Activated T-cell treated with anti-CD3 and anti-CD28 coated beads, Interleukin-2, amount 50 U/mL, for 4 hours (primary cell): ENCODE results near the gene CRAMP1. TPM values are rescaled to one million over a fixed set of nuclear protein-coding genes. Genes with fewer than 3 reads are reported as not detected.

ENCODE experiments used
- ATAC-seq, 2 donors: fragments of 200-7000 bp; cut with Tn5 transposase; one replicate each; pipeline ENCODE4 v1.10.0; 2021
- DNase-seq: peaks from one replicate; pipeline ENCODE4 v3.0.0-alpha.2; 2020
- H3K27me3 Mint-ChIP-seq: one replicate; pipeline ENCODE4 v1.8.0; 2021; ENCODE audit warnings: low read depth, mixed read lengths
- H3K36me3 Mint-ChIP-seq: one replicate; pipeline ENCODE4 v1.8.0; 2022; ENCODE audit warnings: mixed read lengths; ENCODE audit not compliant: insufficient read depth
- H3K4me1 Mint-ChIP-seq: one replicate; pipeline ENCODE4 v1.8.0; 2021; ENCODE audit warnings: low read depth, mixed read lengths
- H3K4me3 Mint-ChIP-seq: one replicate; pipeline ENCODE4 v1.8.0; 2021; ENCODE audit warnings: mild to moderate bottlenecking, moderate library complexity, mixed read lengths
- H3K9me3 Mint-ChIP-seq: one replicate; pipeline ENCODE4 v1.8.0; 2021; ENCODE audit warnings: mixed read lengths
- total RNA-seq, 3 donors: library from RNA; stranded (reverse); gene quantifications; one replicate each; pipeline ENCODE4 v1.2.1, GENCODE V29; 2021

The CRAMP1 gene
- total RNA-seq, 3 donors from 2014 or later = 19.1 to 22.9 (median 22.1) TPM

GRCh38 chr16:1634541-1634940 lies 22.4 kb downstream of the CRAMP1 start:
- ATAC-seq = no peak
- no peaks in the 10 kb centered on the region for H3K27me3 Mint-ChIP-seq
- no peak overlapping the region for H3K4me3 Mint-ChIP-seq
- no peaks in the 10 kb centered on the region for H3K9me3 Mint-ChIP-seq
- peaks cover 27% of the 10 kb centered on the region for H3K36me3 Mint-ChIP-seq
- no peaks in the 10 kb centered on the region for H3K4me1 Mint-ChIP-seq
- no peak for DNase-seq

- peaks cover 26% of the 10 kb centered on the region for H3K36me3 Mint-ChIP-seq
These were observed 22.9 kb downstream of the CRAMP1 start for GRCh38 chr16:1635070-1635469.

DNA sequence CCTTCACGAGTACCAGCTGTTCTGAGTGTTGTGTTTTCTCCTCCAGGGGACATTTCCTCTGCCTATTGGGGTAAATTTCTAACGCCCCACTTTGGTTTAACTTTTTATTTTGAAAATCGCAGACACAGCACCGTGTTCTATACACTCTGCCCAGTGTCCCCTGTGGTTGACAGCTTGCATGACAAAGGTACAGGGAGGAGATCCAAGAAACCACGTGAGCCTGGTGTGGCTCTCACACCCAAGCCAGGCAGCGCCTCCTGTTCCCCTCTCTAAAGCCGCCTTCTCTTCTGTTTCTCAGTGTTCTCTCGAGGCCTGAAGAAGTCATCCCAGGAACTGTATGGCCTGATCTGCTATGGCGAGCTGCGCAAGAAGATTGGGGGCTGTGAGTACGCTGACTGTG lies 25.4 kb downstream of the CRAMP1 start:
- DNase-seq (no peak), ATAC-seq (no peak)
- no peaks in the 10 kb centered on the region for H3K4me1 Mint-ChIP-seq
- H3K27me3 Mint-ChIP-seq = no peaks in the 10 kb centered on the region
- peaks cover 32% of the 10 kb centered on the region for H3K36me3 Mint-ChIP-seq
- no peaks in the 10 kb centered on the region for H3K9me3 Mint-ChIP-seq
- no peak overlapping the region for H3K4me3 Mint-ChIP-seq

More at GRCh38 chr16:1635070-1635469, 22.9 kb downstream of the CRAMP1 start:
- no peak for ATAC-seq
- Mint-ChIP-seq H3K27me3 (no peaks in the 10 kb centered on the region), H3K4me1 (no peaks in the 10 kb centered on the region), H3K4me3 (no peak overlapping the region), H3K9me3 (no peaks in the 10 kb centered on the region)
- no peak for DNase-seq

GRCh38 chr16:1638757-1639156 lies 26.6 kb downstream of the CRAMP1 start:
- no peaks in the 10 kb centered on the region for H3K27me3 Mint-ChIP-seq
- no peaks in the 10 kb centered on the region for H3K9me3 Mint-ChIP-seq
- no peaks in the 10 kb centered on the region for H3K4me1 Mint-ChIP-seq
- no peak overlapping the region for H3K4me3 Mint-ChIP-seq
- no peak for DNase-seq
- no peak for ATAC-seq
- peaks cover 35% of the 10 kb centered on the region for H3K36me3 Mint-ChIP-seq

DNA sequence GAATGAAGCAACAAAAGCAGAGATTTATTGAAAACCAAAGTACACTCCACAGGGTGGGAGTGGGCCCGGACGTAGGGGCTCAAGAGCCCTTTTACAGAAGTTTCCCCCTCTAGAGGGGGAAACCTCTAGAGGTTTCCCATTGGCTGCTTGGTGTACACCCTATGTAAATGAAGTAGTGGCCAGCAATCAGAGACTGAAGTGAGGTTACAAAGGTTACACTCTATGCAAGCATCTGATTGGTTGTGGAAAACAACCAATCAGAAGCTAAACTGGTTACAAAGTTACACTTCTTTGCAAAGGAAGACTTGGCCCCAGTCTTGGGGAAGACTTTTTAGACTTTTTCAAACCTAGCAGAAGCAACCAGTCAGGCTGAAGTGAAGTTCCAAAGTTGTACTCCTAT lies 27.1 kb downstream of the CRAMP1 start:
- Mint-ChIP-seq H3K36me3 (peaks cover 33% of the 10 kb centered on the region), H3K4me1 (peaks cover 1% of the 10 kb centered on the region), H3K9me3 (no peaks in the 10 kb centered on the region), H3K27me3 (no peaks in the 10 kb centered on the region), H3K4me3 (no peak overlapping the region)
- DNase-seq = no peak
- no peak for ATAC-seq

GRCh38 chr16:1639860-1640259 lies 27.7 kb downstream of the CRAMP1 start:
- ATAC-seq (no peak), DNase-seq (no peak)
- H3K9me3 Mint-ChIP-seq = no peaks in the 10 kb centered on the region
- H3K4me1 Mint-ChIP-seq = peaks cover 4% of the 10 kb centered on the region
- no peak overlapping the region for H3K4me3 Mint-ChIP-seq
- H3K36me3 Mint-ChIP-seq = peaks cover 33% of the 10 kb centered on the region
- no peaks in the 10 kb centered on the region for H3K27me3 Mint-ChIP-seq

DNA sequence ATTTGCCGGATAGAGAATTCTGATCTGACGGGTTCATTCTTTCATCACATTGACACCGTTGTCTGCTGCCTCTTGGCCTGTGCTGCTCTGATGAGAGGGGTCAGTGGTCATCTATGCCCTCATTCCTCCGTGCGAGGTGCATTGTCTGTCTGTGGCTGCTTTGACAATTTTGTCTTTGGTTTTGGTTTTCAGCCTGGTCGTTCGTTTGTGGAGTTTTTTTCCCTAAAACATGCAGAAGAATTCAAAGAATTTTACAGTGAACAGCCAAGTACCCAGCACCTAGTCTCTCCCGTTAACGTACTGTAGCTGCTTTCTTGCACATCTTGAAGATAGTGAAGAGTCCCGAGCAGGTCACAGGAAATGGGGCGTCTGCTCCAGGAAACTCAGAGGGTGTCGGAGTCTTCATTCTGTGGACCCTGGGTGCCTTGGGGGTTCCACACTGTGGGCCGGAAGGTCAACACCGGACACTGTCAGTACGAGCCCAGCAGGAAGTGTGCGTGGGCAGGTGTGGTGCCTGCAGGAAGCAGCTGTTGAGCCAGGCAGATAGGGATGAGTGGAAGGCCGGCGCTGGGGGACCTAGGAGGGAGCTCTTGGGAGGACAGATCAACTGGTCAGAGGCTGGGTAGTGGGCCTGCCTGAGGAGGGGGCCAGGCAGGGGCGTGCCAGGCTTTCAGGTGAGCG lies 28.2 kb downstream of the CRAMP1 start:
- no peak for DNase-seq
- H3K36me3 Mint-ChIP-seq = peaks cover 33% of the 10 kb centered on the region
- no peaks in the 10 kb centered on the region for H3K9me3 Mint-ChIP-seq
- H3K4me1 Mint-ChIP-seq = peaks cover 4% of the 10 kb centered on the region
- H3K4me3 Mint-ChIP-seq = no peak overlapping the region
- H3K27me3 Mint-ChIP-seq = no peaks in the 10 kb centered on the region
- ATAC-seq = no peak

GRCh38 chr16:1641261-1641660 lies 29.1 kb downstream of the CRAMP1 start:
- ATAC-seq (no peak), DNase-seq (no peak)
- peaks cover 33% of the 10 kb centered on the region for H3K36me3 Mint-ChIP-seq
- H3K4me3 Mint-ChIP-seq = no peak overlapping the region
- peaks cover 13% of the 10 kb centered on the region for H3K4me1 Mint-ChIP-seq
- no peaks in the 10 kb centered on the region for H3K9me3 Mint-ChIP-seq
- H3K27me3 Mint-ChIP-seq = no peaks in the 10 kb centered on the region

GRCh38 chr16:1642148-1642547 lies 30.0 kb downstream of the CRAMP1 start:
- no peaks in the 10 kb centered on the region for H3K27me3 Mint-ChIP-seq
- peaks cover 21% of the 10 kb centered on the region for H3K4me1 Mint-ChIP-seq
- H3K4me3 Mint-ChIP-seq = no peak overlapping the region
- no peak for ATAC-seq
- DNase-seq = no peak
- peaks cover 36% of the 10 kb centered on the region for H3K36me3 Mint-ChIP-seq
- no peaks in the 10 kb centered on the region for H3K9me3 Mint-ChIP-seq

GRCh38 chr16:1642753-1643152 lies 30.6 kb downstream of the CRAMP1 start:
- Mint-ChIP-seq H3K4me3 (no peak overlapping the region), H3K9me3 (no peaks in the 10 kb centered on the region)

GRCh38 chr16:1643521-1643920 lies 31.4 kb downstream of the CRAMP1 start:
- Mint-ChIP-seq H3K4me1 (peaks cover 24% of the 10 kb centered on the region), H3K4me3 (no peak overlapping the region), H3K27me3 (no peaks in the 10 kb centered on the region), H3K36me3 (peaks cover 33% of the 10 kb centered on the region), H3K9me3 (no peaks in the 10 kb centered on the region)
- ATAC-seq (no peak), DNase-seq (no peak)

More at GRCh38 chr16:1642753-1643152, 30.6 kb downstream of the CRAMP1 start:
- Mint-ChIP-seq H3K27me3 (no peaks in the 10 kb centered on the region), H3K4me1 (peaks cover 21% of the 10 kb centered on the region), H3K36me3 (peaks cover 36% of the 10 kb centered on the region)
- DNase-seq (no peak), ATAC-seq (no peak)

GRCh38 chr16:1645914-1646525 lies 33.9 kb downstream of the CRAMP1 start:
- H3K9me3 Mint-ChIP-seq = no peaks in the 10 kb centered on the region
- peaks cover 27% of the 10 kb centered on the region for H3K36me3 Mint-ChIP-seq
- no peaks in the 10 kb centered on the region for H3K27me3 Mint-ChIP-seq
- ATAC-seq = peak; percentile 92 to 96
- H3K4me1 Mint-ChIP-seq = peaks cover 24% of the 10 kb centered on the region
- no peak overlapping the region for H3K4me3 Mint-ChIP-seq
- DNase-seq = peak; percentile 26

DNA sequence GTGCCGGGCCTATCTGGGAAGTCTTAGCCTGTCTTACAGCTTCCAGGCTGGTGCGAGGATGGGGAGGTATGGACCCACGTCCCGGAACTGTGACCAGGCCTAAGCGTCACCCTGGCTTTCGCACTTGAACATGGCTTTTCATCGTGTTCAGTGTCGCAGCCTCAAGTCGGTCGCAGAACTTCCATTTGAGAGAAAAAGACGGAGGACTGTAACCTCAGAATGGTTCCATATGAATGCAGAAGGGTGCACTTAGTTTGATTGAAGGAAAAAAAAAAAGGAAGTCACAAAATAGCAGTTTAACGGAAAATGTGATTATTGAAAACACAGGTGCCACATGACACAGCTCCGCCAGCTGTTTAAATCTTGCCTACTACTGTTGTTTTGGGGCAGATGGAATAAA lies 35.7 kb downstream of the CRAMP1 start:
- Mint-ChIP-seq H3K4me3 (no peak overlapping the region), H3K36me3 (peaks cover 27% of the 10 kb centered on the region)

GRCh38 chr16:1650131-1650530 lies 38.0 kb downstream of the CRAMP1 start:
- no peaks in the 10 kb centered on the region for H3K9me3 Mint-ChIP-seq
- no peaks in the 10 kb centered on the region for H3K27me3 Mint-ChIP-seq
- DNase-seq (no peak), ATAC-seq (no peak)
- H3K36me3 Mint-ChIP-seq = peaks cover 27% of the 10 kb centered on the region
- H3K4me1 Mint-ChIP-seq = peaks cover 21% of the 10 kb centered on the region
- no peak overlapping the region for H3K4me3 Mint-ChIP-seq

More for the DNA sequence above, 35.7 kb downstream of the CRAMP1 start:
- no peaks in the 10 kb centered on the region for H3K9me3 Mint-ChIP-seq
- no peaks in the 10 kb centered on the region for H3K27me3 Mint-ChIP-seq
- DNase-seq = no peak
- ATAC-seq = no peak
- peaks cover 24% of the 10 kb centered on the region for H3K4me1 Mint-ChIP-seq
